Germinal center (tissue), 1 donor: ENCODE results near the gene AGMO.

ENCODE experiments used
- DNase-seq: peaks from one replicate; pipeline ENCODE4 v3.0.0; 2012; ENCODE audit warnings: mixed read lengths, low spot score

AGMO gene

GRCh38 chr7:15397159-15397550 is 164.7 kb downstream of the AGMO start:
- DNase-seq = no peak

- DNase-seq = no peak
Observed at GRCh38 chr7:15396210-15397158, 165.3 kb downstream of the AGMO start.

- no peak for DNase-seq
Observed at GRCh38 chr7:15389073-15389472, 172.7 kb downstream of the AGMO start.

- no peak for DNase-seq
Observed at GRCh38 chr7:15378494-15379145, 183.2 kb downstream of the AGMO start.

- DNase-seq = no peak
Observed at GRCh38 chr7:15376600-15376999, 185.2 kb downstream of the AGMO start.

GRCh38 chr7:15370441-15370840 is 191.4 kb downstream of the AGMO start:
- no peak for DNase-seq

- DNase-seq = no peak
Observed at GRCh38 chr7:15368653-15369052, 193.2 kb downstream of the AGMO start.

- no peak for DNase-seq
Observed at GRCh38 chr7:15367897-15368296, 193.9 kb downstream of the AGMO start.

- no peak for DNase-seq
Observed at GRCh38 chr7:15358112-15358511, 203.7 kb downstream of the AGMO start.

- no peak for DNase-seq
Observed at GRCh38 chr7:15352421-15353206, 209.2 kb downstream of the AGMO start.

GRCh38 chr7:15345216-15345615 is 216.6 kb downstream of the AGMO start:
- DNase-seq = no peak

GRCh38 chr7:15341817-15342216 is 220.0 kb downstream of the AGMO start:
- no peak for DNase-seq

- no peak for DNase-seq
Observed at GRCh38 chr7:15336146-15336545, 225.7 kb downstream of the AGMO start.

GRCh38 chr7:15335390-15335789 is 226.4 kb downstream of the AGMO start:
- DNase-seq = no peak

- no peak for DNase-seq
Observed at GRCh38 chr7:15334536-15335263, 227.1 kb downstream of the AGMO start.

- DNase-seq = no peak
Observed at GRCh38 chr7:15332956-15333355, 228.9 kb downstream of the AGMO start.

GRCh38 chr7:15330943-15331342 is 230.9 kb downstream of the AGMO start:
- no peak for DNase-seq

- DNase-seq = no peak
Observed at GRCh38 chr7:15327001-15327400, 234.8 kb downstream of the AGMO start.

GRCh38 chr7:15326044-15326644 is 235.7 kb downstream of the AGMO start:
- no peak for DNase-seq

GRCh38 chr7:15323550-15323949 is 238.3 kb downstream of the AGMO start:
- no peak for DNase-seq

GRCh38 chr7:15317215-15317614 is 244.6 kb downstream of the AGMO start:
- DNase-seq = no peak
